ENCODE measurements around the gene OTUD3. TPM values are rescaled to one million over a fixed set of nuclear protein-coding genes. Genes with fewer than 3 reads are reported as not detected.

Gene OTUD3
- total and polyA plus RNA-seq, 9 of the 15 experiments (the other 6 are each of a cell fraction or from before 2014, with no cell fraction given): 2.0 to 16.6 (median 11.0) TPM

DNA sequence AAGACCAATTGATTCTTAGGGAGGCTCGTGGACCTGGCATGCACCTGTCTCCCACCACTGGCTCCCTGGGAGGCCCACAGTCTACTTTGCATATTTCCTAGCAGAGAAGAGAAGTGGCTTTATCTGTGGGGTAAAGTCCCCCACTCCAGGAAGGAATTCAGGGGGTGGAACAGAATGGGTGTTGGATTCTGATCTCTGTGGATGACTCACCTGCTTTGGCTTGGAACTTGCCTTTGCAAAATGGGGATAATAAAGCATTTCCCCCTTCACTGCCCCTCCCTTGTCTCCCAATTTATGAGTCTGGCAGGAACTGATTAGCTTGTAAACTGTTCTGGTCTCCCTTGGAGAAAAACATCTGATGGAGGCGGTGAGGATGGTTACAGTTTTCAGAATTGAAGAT, 21.2 kb upstream of the OTUD3 start (continued):
- TF ChIP-seq KDM5B (IDR thresholded peaks at IDR 0.05; ENCODE audit: insufficient replicate concordance, low read depth, low read length) (no peak), ESRRB (CRISPR knock-in tag; IDR thresholded peaks at IDR 0.05; ENCODE audit: borderline replicate concordance) (no peak), FOSL1 (tag; conservative IDR thresholded peaks at IDR 0.05) (peak; percentile 98), GTF2A2 (tag; IDR thresholded peaks at IDR 0.05) (no peak), ELF2 (CRISPR knock-in tag; IDR thresholded peaks at IDR 0.05) (no peak), ZNF699 (CRISPR knock-in tag; IDR thresholded peaks at IDR 0.05; ENCODE audit: insufficient replicate concordance) (no peak), ETV1 (tag; conservative IDR thresholded peaks at IDR 0.05; ENCODE audit: low read depth) (no peak), CTCF (IDR thresholded peaks at IDR 0.05 in 2 of 3, conservative IDR thresholded peaks at IDR 0.05 in 1 of 3; ENCODE audit: insufficient read depth in 2 of 3, low read depth in 1 of 3, low read length in 3 of 3) (no peak), AFF4 (CRISPR knock-in tag; IDR thresholded peaks at IDR 0.05) (no peak), EGR1 (conservative IDR thresholded peaks at IDR 0.05) (peak; percentile 88), TCF15 (CRISPR knock-in tag; IDR thresholded peaks at IDR 0.05) (no peak), ATF6 (CRISPR knock-in tag; IDR thresholded peaks at IDR 0.05) (no peak), CREB5 (CRISPR knock-in tag; IDR thresholded peaks at IDR 0.05) (no peak)
- TF ChIP-seq, protein P1, sequence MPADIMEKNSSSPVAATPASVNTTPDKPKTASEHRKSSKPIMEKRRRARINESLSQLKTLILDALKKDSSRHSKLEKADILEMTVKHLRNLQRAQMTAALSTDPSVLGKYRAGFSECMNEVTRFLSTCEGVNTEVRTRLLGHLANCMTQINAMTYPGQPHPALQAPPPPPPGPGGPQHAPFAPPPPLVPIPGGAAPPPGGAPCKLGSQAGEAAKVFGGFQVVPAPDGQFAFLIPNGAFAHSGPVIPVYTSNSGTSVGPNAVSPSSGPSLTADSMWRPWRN (IDR thresholded peaks at IDR 0.05; ENCODE audit: low read depth): no peak
- TF ChIP-seq, protein P2, sequence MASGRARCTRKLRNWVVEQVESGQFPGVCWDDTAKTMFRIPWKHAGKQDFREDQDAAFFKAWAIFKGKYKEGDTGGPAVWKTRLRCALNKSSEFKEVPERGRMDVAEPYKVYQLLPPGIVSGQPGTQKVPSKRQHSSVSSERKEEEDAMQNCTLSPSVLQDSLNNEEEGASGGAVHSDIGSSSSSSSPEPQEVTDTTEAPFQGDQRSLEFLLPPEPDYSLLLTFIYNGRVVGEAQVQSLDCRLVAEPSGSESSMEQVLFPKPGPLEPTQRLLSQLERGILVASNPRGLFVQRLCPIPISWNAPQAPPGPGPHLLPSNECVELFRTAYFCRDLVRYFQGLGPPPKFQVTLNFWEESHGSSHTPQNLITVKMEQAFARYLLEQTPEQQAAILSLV (tag; IDR thresholded peaks at IDR 0.05): no peak
